Measurements from ENCODE around the gene IGF2BP2.

GRCh38 chr3:185658943-185659342 lies 165.9 kb downstream of the IGF2BP2 start:
- TF ChIP-seq CTCF (IDR thresholded peaks at IDR 0.05) (no peak), POLR2A (IDR thresholded peaks at IDR 0.05; ENCODE audit: low read depth) (no peak), POLR2AphosphoS5 (IDR thresholded peaks at IDR 0.05) (no peak), EP300 (IDR thresholded peaks at IDR 0.05) (no peak)
